ENCODE results near the gene EOLA1.
"Not testable (repeated sequence)": the region's sequence is repeated elsewhere in the genome, so short reads cannot be mapped to it uniquely, and the experiment has no call there.

Gene EOLA1

DNA sequence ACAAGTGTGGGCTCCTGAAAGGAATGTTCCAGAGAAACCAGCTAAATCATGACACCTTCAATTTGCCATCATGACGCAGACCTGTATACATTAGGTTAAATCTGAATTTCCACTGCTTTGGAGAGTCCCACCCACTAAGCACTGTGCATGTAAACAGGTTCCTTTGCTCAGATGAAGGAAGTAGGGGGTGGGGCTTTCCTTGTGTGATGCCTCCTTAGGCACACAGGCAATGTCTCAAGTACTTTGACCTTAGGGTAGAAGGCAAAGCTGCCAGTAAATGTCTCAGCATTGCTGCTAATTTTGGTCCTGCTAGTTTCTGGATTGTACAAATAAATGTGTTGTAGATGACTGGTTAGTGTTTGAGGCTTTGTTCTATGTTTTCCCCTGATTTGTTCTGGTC is 6.2 kb downstream of the EOLA1 start:
- DNase-seq, result not testable (repeated sequence)

DNA sequence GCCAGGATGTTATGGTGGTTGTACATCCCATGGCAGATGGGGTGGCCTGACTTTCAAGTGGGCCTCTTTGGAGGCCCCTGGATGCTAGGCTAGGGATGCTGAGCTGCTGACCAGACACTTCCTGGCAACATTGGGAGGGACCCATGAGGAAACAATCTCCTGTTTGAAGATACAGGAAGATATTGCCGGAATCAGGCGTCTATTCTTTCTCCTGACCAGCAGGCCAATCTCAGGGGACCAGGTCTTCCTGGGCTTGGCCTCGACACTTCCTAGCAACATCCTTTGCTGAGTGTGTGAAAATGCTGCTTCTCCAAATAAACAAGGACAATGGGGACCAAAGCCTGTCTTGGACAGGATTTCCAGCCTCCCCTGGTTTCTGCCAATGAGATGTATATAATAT is 7.0 kb downstream of the EOLA1 start:
- DNase-seq, result not testable (repeated sequence)

DNA sequence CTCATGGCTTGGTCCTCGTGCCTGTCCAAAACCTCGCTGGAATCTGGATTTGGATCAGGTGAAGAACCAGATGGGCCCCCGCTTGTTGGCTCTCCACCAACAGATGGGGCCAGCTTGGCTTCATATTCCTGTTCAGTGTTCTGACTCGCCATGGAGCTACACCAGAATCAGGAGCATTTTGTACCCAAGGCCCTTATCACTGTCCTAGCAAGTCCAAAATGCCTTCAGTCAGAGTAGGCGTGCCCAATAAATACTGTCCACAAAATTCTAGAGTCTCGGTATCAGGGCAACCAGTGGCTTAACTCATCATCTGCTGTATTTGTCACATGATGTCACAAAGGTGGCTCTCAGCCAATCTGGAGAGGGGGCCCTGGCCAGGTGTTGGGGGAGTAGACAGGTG is 8.9 kb downstream of the EOLA1 start, which contains the start of gene HSFX3:
TSS of gene HSFX3 (minus strand) at position 224 of the 400 bp plus-strand sequence. CDS start at position 152, 72 bp downstream.
- not testable (repeated sequence) for DNase-seq

DNA sequence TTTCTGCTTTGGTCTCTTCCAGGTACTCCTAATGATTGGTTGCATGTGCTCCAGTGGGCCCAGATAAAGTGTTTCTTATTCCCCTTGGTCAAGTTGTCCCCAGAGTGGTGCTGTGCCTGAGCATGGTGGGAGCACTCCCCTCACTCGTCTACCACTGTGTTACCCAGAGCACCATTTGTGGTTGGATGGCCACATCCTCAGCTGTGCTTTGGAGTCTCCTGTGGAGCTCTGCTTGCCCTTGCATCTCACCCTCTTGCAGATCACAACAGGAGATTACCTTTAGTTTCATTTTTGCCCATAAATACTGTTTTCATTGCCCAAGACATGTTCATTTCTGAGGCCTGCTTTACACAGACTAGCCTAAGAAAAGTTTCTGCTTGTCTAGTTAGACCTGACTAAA is 9.6 kb downstream of the EOLA1 start:
- DNase-seq, result not testable (repeated sequence)

DNA sequence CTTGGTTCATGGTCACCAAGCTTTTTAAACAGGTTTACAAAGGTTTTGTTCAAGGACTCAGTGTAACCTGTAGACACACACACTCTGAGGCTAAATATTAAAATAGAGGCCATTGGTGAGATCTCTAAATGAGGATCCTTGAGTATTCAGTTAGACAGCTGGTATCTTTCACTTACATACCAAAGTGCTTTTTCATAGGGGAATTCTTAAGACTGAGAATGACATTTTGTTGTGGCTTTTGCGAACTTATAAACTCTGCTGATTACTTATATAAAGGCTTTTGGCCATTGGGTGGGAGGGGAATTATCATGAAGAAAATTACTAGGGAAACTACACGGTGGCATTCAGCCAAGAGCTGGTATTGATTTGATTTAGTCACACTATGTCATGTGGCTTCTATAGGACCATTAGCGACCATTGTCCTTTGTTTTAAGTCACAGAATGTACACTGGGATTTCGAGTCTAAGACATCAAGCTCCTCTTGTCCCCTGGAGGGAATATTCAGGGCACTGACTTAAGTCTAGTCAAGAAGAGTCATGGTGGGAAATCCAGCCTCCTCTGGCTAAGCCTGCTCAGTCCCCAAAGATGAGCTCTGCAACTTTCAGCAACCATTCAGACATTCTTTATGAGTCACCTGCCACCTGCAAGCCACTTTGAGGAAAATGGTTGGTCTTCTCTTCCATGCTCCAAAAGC is 10.6 kb downstream of the EOLA1 start:
- not testable (repeated sequence) for DNase-seq

GRCh38 chrX:149551939-149552248 is 11.1 kb downstream of the EOLA1 start:
- not testable (repeated sequence) for DNase-seq

DNA sequence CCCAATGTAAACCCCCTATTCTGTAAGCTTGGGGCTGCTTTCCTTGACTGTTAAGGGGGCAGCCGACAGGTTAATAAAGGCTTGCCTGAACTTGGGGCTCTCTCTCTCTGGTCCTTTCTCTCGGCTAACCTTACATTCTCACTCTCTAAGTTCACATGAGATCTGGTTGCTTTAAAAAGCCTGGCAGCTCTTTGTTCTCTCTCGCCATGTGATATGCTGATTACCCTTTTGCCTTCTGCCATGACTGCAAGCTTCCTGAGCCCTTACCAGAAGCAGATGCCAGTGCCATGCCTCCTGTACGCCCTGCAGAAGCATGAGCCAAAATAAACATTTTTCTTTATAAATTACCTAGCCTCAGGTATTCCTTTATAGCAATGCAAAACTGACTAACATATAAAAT is 14.4 kb downstream of the EOLA1 start:
- DNase-seq, result not testable (repeated sequence)

GRCh38 chrX:149563359-149563758 is 22.5 kb downstream of the EOLA1 start:
- DNase-seq, result no peak

DNA sequence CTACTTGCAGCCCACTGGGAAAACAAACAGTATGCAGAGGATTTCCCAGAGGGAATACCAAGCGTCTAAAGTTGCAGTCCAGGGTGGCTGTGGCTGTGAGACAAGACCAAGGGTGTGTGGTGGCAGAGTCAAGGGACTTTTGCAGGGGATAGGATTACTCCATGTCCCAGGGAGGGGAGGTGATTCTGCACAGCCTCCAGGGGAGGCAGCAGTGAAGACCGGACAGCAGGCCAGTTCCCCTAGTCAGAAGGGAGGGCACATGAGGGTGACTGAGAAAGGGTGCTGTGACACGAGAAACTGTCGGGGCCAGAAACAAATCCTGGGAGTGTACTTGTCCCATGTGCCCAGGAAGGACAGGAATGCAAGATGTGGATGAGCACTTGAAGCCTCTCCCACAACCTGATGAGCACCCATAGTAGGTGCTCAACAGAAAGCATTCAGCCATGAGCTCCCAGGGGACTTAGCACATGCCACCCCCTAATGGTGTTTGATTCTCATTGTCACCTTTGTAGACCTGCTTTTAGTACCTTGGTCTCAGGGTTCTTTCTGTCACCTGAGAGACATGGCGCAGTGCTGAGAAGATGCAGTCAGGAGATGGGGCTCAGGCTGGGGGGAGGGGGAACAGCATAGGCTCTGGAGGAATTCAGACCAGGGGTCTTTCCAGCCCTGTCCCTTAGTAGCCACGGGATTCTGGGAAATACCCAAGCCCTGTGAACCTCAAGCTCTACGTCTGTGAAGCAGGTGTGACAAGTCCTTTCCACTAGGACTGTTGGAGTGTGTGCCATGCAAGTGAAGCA is 27.0 kb downstream of the EOLA1 start:
- no peak for DNase-seq

DNA sequence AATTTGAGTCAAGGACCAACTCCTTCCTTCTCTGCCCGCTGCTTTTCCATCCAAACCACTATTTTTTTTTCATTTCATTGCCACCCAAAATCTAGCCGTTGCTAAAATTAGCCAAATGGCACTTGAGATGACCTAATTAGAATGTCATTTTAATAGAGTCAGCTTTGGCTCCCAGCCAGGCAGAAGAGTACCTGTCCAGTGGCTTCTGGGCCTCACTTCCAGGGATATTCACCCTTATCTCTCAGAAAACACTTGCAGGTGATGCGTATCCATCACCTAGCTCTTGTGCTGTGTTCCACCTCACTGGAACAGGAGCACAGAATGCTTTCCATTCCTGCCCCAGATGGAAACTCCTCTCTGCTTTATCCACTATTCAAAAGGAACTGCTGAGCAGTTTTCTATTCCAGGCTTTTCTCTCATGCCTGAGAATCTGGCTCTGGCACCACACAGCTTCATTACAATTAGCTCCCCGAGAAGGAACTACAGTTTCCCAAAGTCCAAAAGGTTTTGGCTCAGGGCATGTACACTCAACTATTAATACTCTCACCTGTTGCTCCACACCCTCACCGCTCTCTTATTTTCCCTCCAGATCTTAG is 28.0 kb downstream of the EOLA1 start:
- no peak for DNase-seq

- no peak for DNase-seq
These were observed 29.0 kb downstream of the EOLA1 start for GRCh38 chrX:149569770-149570169.

- DNase-seq, result no peak
These were observed 29.9 kb downstream of the EOLA1 start for GRCh38 chrX:149570668-149571067.

- DNase-seq, result no peak
These were observed 31.0 kb downstream of the EOLA1 start for GRCh38 chrX:149571770-149572169.

GRCh38 chrX:149572743-149573142 is 31.9 kb downstream of the EOLA1 start:
- no peak for DNase-seq

- DNase-seq, result not testable (repeated sequence)
These were observed 32.6 kb downstream of the EOLA1 start for GRCh38 chrX:149573456-149573855.

- DNase-seq, result not testable (repeated sequence)
These were observed 44.8 kb downstream of the EOLA1 start for GRCh38 chrX:149585631-149586030.

DNA sequence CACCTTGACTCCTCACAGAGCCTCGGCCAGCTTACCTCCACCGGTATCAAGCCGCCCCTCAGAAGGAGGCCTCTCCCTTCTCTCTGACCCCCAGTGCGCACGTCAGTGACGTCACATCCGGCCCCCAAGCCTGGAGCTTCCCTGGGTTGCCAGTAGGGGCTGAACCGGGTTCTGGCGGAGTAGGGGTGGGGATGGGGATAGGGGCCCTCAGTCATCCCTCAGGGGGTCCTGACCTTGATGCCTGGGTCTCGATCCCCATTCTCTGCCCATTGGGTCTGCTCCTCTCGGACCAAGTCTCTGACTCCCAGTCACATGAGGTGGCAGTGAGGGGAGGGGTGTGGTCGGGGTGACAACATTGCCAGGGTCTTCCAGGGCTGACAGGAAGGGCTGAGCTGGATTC is 46.5 kb downstream of the EOLA1 start, which contains the start of gene MAGEA9B:
TSS of gene MAGEA9B (minus strand) at position 101 of the 400 bp plus-strand sequence. CDS start 4,280 bp downstream, outside the sequence.
- not testable (repeated sequence) for DNase-seq

DNA sequence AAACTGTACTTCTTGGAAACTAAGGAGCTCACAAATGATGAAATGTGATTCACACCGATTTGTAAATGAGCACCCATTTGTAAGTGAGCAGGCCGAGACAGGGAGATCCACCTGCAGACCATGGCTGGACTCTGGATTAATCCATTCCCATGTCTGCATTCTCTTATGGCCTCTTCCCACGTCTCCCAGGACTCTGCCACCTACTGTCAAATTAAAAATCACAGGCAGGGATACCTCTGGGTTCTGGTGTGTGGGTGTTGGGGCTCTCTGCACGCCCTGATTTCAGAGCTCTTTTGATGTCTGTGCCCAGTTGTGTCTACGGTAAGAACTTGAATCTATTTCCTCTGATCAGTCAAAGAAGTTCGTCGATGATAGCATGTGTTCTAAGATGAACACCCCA is 50.2 kb downstream of the EOLA1 start:
- not testable (repeated sequence) for DNase-seq

- not testable (repeated sequence) for DNase-seq
These were observed 54.4 kb downstream of the EOLA1 start, which contains the start of gene HSFX2 for GRCh38 chrX:149595214-149595613. HSFX2 (minus strand) TSS chrX:149595314; CDS start chrX:149594700, 614 bp downstream.

DNA sequence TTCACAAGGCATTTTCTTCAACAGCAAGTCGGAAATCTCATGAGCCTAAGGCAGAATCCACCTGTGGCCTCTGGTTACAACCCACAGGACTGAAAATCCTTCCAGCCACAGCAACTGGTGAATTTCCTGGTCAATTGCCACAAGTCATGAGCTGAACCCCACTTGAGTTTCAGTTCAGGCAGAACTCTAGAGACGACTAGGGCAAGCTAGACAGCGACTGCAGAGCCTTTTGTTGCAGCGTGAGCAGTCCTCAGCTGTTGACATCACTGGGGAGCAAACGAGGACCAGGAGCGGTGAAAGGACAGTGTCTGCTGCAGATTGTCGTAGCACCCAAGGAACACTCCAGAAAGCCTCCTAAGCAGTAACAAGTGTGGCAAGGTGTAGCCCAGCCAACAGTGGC is 55.1 kb downstream of the EOLA1 start:
- not testable (repeated sequence) for DNase-seq
